Skeletal muscle tissue (tissue), 4 donors: Measurements from ENCODE around the gene ASXL2. TPM values are rescaled to one million over a fixed set of nuclear protein-coding genes. Genes with fewer than 3 reads are reported as not detected.

Source experiments
- H3K27ac ChIP-seq: one replicate; pipeline ENCODE4 v1.7.0; 2013; ENCODE audit warnings: mild to moderate bottlenecking, low read depth, low read length, inconsistent platforms
- H3K27me3 ChIP-seq, 3 donors: one replicate each; pipeline ENCODE4 v1.7.0; 2013; ENCODE audit warnings: low read length in 3 of 3; ENCODE audit not compliant: control insufficient read depth in 3 of 3, insufficient read depth in 3 of 3
- H3K36me3 ChIP-seq, 3 donors: one replicate each; pipeline ENCODE4 v1.7.0; 2013; ENCODE audit warnings: low read length in 3 of 3; ENCODE audit not compliant: control insufficient read depth in 3 of 3, insufficient read depth in 3 of 3
- H3K4me1 ChIP-seq, 3 donors: one replicate each; pipeline ENCODE4 v1.7.0; 2013; ENCODE audit warnings: low read length in 3 of 3, mild to moderate bottlenecking in 3 of 3; ENCODE audit not compliant: control insufficient read depth in 3 of 3, insufficient read depth in 3 of 3
- H3K4me3 ChIP-seq, 3 donors: one replicate each; pipeline ENCODE4 v1.7.0; 2013; ENCODE audit warnings: low read length in 3 of 3
- H3K9ac ChIP-seq, 3 donors: one replicate each; pipeline ENCODE4 v1.7.0; 2013; ENCODE audit warnings: low read length in 3 of 3, mild to moderate bottlenecking in 3 of 3, moderate library complexity in 2 of 3, low read depth in 1 of 3
- H3K9me3 ChIP-seq, 3 donors: one replicate each; pipeline ENCODE4 v1.7.0; 2013; ENCODE audit warnings: low read length in 3 of 3; ENCODE audit not compliant: control insufficient read depth in 3 of 3
- total RNA-seq: library from RNA; depleted of rRNA; stranded (reverse); fragments of >200 nt; gene quantifications from one replicate; pipeline ENCODE4 v1.2.3, GENCODE V29; 2014
- donor health status: Osteomylitis.

ASXL2 gene
- total RNA-seq, 1 donor from 2014 or later: 4.7 TPM

- Histone ChIP-seq H3K36me3 (peaks cover 14 to 23% (median 19%) of the 10 kb centered on the region in 3 donors), H3K9me3 (no peaks in the 10 kb centered on the region), H3K4me3 (no peak overlapping the region), H3K27me3 (no peaks in the 10 kb centered on the region), H3K9ac (no peak overlapping the region), H3K4me1 (peaks cover 15 to 19% (median 18%) of the 10 kb centered on the region in 3 donors), H3K27ac (no peak overlapping the region)
Measured at GRCh38 chr2:25743132-25743830, 135.0 kb downstream of the ASXL2 start.

GRCh38 chr2:25742501-25742900 is 135.8 kb downstream of the ASXL2 start:
- H3K4me3 ChIP-seq: no peak overlapping the region
- no peak overlapping the region for H3K27ac ChIP-seq
- H3K9ac ChIP-seq: no peak overlapping the region
- no peaks in the 10 kb centered on the region for H3K27me3 ChIP-seq
- no peaks in the 10 kb centered on the region for H3K9me3 ChIP-seq
- H3K4me1 ChIP-seq: peaks cover 15 to 19% (median 18%) of the 10 kb centered on the region in 3 donors
- peaks cover 14 to 20% (median 19%) of the 10 kb centered on the region in 3 donors for H3K36me3 ChIP-seq

- Histone ChIP-seq H3K4me1 (peaks cover 15 to 19% (median 18%) of the 10 kb centered on the region in 3 donors), H3K4me3 (no peak overlapping the region), H3K27me3 (no peaks in the 10 kb centered on the region), H3K9me3 (no peaks in the 10 kb centered on the region), H3K36me3 (peaks cover 14 to 20% (median 19%) of the 10 kb centered on the region in 3 donors), H3K27ac (no peak overlapping the region), H3K9ac (no peak overlapping the region)
Measured at GRCh38 chr2:25740810-25741381, 137.4 kb downstream of the ASXL2 start.

GRCh38 chr2:25738383-25739343 is 139.6 kb downstream of the ASXL2 start:
- Histone ChIP-seq H3K4me3 (no peak overlapping the region), H3K4me1 (peaks cover 13 to 16% (median 15%) of the 10 kb centered on the region in 3 donors), H3K27ac (no peak overlapping the region), H3K9me3 (no peaks in the 10 kb centered on the region), H3K27me3 (no peaks in the 10 kb centered on the region), H3K36me3 (peaks cover 8 to 16% (median 13%) of the 10 kb centered on the region in 3 donors), H3K9ac (no peak overlapping the region)

- H3K27ac ChIP-seq: no peak overlapping the region
- no peaks in the 10 kb centered on the region for H3K9me3 ChIP-seq
- peaks cover 0 to 3% (median 0%) of the 10 kb centered on the region in 3 donors for H3K36me3 ChIP-seq
- no peak overlapping the region for H3K9ac ChIP-seq
- H3K4me3 ChIP-seq: no peak overlapping the region
- H3K4me1 ChIP-seq: peaks cover 3 to 7% (median 7%) of the 10 kb centered on the region in 3 donors
- H3K27me3 ChIP-seq: no peaks in the 10 kb centered on the region
Measured at GRCh38 chr2:25736899-25737515, 141.3 kb downstream of the ASXL2 start.

- H3K9ac ChIP-seq: no peak overlapping the region
- H3K4me1 ChIP-seq: peaks cover 3 to 7% (median 7%) of the 10 kb centered on the region in 3 donors
- H3K9me3 ChIP-seq: no peaks in the 10 kb centered on the region
- H3K4me3 ChIP-seq: no peak overlapping the region
- no peaks in the 10 kb centered on the region for H3K27me3 ChIP-seq
- H3K27ac ChIP-seq: no peak overlapping the region
- no peaks in the 10 kb centered on the region for H3K36me3 ChIP-seq
Measured at GRCh38 chr2:25735835-25736234, 142.5 kb downstream of the ASXL2 start.

- Histone ChIP-seq H3K27ac (no peak overlapping the region), H3K27me3 (peaks cover 0 to 6% (median 0%) of the 10 kb centered on the region in 3 donors), H3K4me3 (no peak overlapping the region), H3K9me3 (no peaks in the 10 kb centered on the region), H3K4me1 (no peaks in the 10 kb centered on the region), H3K9ac (no peak overlapping the region), H3K36me3 (no peaks in the 10 kb centered on the region)
Measured at GRCh38 chr2:25728559-25728958, 149.7 kb downstream of the ASXL2 start.

- Histone ChIP-seq H3K4me1 (no peaks in the 10 kb centered on the region), H3K36me3 (no peaks in the 10 kb centered on the region), H3K4me3 (no peak overlapping the region), H3K9me3 (no peaks in the 10 kb centered on the region), H3K9ac (no peak overlapping the region), H3K27ac (no peak overlapping the region), H3K27me3 (peaks cover 0 to 9% (median 3%) of the 10 kb centered on the region in 3 donors)
Measured at GRCh38 chr2:25726522-25726921, 151.8 kb downstream of the ASXL2 start.

- no peak overlapping the region for H3K4me3 ChIP-seq
Measured at GRCh38 chr2:25725877-25726276, 152.4 kb downstream of the ASXL2 start.

More at GRCh38 chr2:25725877-25726276, 152.4 kb downstream of the ASXL2 start:
- no peaks in the 10 kb centered on the region for H3K4me1 ChIP-seq
- H3K27ac ChIP-seq: no peak overlapping the region
- H3K27me3 ChIP-seq: peaks cover 0 to 9% (median 3%) of the 10 kb centered on the region in 3 donors
- no peaks in the 10 kb centered on the region for H3K36me3 ChIP-seq
- H3K9ac ChIP-seq: no peak overlapping the region
- no peaks in the 10 kb centered on the region for H3K9me3 ChIP-seq
